ENCODE data around the gene CFP.
"Not testable (repeated sequence)": the region's sequence is repeated elsewhere in the genome, so short reads cannot be mapped to it uniquely, and the experiment has no call there.

Gene CFP

DNA sequence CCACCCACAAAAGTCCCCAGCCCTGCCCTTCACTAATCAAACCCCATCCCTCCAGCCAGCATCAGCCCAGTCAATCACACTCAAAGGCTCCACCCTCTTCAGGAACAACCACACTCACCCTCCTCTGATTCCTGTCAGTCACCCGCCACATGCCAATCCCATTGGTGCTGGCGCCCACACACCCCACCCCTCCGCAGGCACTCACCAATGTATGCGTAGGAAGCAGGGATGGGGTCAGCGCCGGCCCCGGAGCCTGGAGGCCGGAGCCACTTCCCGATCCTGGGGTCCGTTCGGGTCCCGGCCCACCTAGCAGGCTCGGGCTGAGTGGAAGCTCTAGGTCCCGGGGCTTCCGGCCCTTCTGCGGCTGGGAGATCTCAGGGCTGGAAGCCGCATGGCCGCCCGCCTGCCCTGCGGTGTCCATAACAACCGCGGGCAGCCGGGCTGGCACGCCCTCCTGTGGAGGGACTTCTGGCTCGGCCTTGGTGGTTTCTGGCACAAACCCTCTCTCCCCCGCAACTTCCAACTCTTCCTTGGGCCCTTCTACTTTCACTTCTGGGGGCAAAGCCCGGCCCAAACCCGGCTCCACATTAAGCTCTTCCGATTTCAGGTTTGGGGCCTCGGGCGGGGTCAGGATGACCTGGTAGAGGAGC, 7.9 kb upstream of the CFP start:
- DNase-seq: no peak

DNA sequence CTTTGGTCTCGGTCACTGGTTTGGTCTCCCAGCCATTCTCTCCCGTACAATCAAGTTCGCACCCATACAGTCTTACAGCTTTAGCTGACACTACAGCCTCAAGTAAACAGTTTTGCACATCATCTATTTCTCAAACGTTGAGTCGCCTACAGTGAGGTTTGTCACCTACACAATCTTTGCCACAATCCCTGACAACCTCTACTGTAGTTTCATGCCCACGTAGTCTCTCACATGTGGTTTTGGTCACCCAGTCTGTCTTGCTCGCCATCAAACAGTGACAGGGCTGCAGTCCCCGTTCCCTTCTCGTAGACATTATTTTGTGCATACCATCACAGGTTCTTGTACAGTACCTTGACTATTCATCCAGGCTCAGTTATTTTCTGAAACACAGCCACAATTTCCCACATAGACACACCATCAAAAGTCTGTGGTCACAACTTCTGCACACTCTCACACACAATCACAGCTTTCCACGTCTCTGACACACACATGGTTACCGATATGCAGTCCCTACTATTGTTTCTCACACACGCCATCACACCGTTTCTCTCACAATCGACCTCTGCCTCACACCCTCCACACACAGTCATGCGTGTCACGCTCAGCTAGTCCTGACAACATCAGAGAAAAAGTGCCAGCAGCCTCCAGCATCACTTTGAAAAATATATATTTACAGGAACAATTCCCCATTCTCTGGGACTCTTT, 5.3 kb upstream of the CFP start:
- no peak for DNase-seq

- DNase-seq: no peak
Measured at GRCh38 chrX:47633689-47634590, 4.2 kb upstream of the CFP start.

- no peak for DNase-seq
Measured at GRCh38 chrX:47632666-47633065, 2.9 kb upstream of the CFP start.

DNA sequence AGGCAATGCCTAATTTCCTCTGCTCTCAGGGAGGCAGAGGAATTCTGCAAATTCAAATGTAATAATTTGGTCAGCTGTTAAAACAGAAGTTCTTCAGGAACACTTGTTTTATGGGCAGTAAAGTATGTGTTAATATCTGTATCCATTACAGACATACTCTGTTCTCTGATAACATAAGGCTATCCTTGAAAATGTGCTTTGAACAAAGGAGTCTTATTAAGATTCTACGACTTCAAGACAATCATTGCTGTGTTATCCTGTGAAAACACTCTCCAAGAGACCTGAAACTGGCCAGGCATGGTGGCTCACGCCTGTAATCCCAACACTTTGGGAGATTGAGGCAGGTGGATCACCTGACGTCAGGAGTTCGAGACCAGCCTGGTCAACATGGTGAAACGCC, 1.9 kb upstream of the CFP start:
- DNase-seq: no peak

DNA sequence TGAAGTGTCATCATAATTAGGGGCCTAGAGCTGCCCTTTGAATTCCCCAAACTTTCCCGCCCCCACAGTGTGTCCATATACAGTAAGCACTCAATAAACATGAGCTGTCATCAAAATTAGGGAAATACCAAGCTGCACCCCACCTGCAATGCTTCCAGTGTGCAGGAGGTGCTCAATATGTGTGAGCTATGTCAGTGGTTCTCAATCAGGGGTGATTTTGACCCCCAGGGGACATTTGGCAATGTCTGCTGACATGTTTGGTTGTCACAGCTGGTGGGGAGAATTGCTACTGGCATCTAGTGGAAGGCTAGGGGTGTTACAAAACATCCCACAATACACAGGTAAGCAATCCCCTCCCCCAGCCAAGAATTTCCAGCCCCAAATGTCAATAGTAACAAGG, 748 bp downstream of the CFP start:
- DNase-seq: peak in 1 of 2 experiments; percentile 13

DNA sequence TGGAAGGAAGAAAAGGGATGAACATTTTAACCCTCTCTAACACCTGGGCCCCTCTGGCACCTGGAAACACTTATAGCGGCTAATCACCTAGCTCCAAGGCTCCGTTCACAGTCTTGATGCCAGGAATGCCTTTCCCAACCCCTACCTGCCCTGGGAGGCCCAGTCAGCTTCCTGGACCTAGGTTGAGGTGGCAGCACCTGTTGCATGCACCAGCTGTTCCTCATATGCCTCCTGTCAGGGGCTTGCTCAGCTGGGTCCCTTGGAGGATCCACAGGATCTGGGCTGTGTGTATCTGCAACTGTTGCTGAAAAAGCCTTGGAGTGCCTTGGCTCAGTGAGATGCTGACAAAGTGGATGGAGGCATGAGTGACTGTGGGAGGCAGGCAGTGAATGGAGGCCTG, 4.4 kb downstream of the CFP start:
- peak in 1 of 2 experiments; percentile 58 for DNase-seq

DNA sequence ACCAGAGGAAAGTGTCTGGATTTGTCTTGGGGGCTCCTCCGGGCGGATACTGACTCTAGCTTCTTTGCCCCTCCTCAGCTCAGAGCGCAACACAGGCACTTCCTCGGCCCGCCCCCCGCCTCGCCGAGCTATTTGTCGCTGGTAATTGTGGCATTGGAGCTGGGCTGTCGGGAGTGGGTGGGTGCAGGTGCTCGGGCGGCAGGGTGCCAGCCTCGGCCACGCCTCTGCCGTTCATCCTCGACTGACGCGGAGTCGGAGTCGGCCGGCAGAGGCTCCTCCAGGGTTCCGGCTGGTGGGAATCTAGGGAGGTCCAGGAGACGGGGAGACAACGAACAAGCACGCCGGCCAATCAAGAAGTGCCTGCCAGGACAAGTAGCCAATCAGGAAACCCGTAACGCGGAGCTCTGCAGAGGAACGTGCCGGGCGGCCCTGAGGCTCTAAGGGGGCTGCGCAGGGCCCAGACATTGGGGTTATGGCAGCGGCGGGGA, 6.1 kb downstream of the CFP start:
- peak; percentile 91 to 96 for DNase-seq

DNA sequence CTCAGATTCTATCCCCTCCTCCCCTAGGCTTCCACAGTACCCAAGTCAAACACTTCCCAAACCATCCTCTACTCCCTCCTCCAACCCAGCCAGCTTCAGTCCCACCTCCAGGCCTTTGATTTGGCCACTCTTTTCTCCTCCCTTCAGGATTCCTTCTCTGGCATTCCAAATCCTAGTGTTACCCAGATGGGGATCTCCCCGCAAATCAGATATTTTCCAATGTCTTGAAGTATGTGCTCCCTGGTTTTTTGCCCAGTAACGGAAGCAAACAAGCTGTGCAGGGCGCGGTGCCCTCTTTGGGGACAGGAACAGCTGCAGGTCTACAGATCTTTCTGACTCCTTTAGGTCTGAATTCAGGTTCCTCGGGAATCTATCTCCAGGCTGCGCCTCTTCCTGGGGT, 7.9 kb downstream of the CFP start:
- no peak for DNase-seq

GRCh38 chrX:47620303-47620685, 9.4 kb downstream of the CFP start:
- DNase-seq: no peak

GRCh38 chrX:47619486-47620302, 10.0 kb downstream of the CFP start, which contains the start of gene SYN1:
SYN1 (minus strand) TSS chrX:47619857; CDS start chrX:47619728, 129 bp downstream.
- peak; percentile 65 to 88 for DNase-seq

GRCh38 chrX:47618923-47619485, 10.7 kb downstream of the CFP start:
- DNase-seq: no peak

GRCh38 chrX:47614618-47615017, 15.1 kb downstream of the CFP start:
- DNase-seq: no peak

DNA sequence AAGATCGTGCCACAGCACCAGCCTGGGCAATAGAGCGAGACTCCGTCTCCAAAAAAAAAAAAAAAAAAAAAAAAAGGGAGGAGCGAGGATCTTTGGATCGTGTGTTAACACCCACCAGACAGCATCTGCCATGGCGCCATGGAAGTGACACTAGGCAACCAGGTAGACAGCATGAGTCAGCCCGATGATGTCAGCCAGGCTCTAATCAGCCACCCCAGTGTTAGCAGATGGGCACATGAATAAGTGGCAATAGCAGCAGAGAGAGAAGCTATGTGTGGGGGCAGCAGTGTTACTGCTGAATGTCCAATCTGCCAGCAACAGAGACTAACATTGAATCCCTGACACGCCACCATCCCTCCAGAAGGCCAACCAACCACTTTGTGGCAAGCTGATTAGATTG, 16.6 kb downstream of the CFP start:
- DNase-seq: peak; percentile 2 to 72

- DNase-seq: no peak
Measured at GRCh38 chrX:47612418-47612817, 17.3 kb downstream of the CFP start.

- DNase-seq: no peak
Measured at GRCh38 chrX:47611926-47612325, 17.8 kb downstream of the CFP start.

- DNase-seq: no peak
Measured at GRCh38 chrX:47611489-47611888, 18.2 kb downstream of the CFP start.

GRCh38 chrX:47610511-47610910, 19.2 kb downstream of the CFP start:
- DNase-seq: no peak

DNA sequence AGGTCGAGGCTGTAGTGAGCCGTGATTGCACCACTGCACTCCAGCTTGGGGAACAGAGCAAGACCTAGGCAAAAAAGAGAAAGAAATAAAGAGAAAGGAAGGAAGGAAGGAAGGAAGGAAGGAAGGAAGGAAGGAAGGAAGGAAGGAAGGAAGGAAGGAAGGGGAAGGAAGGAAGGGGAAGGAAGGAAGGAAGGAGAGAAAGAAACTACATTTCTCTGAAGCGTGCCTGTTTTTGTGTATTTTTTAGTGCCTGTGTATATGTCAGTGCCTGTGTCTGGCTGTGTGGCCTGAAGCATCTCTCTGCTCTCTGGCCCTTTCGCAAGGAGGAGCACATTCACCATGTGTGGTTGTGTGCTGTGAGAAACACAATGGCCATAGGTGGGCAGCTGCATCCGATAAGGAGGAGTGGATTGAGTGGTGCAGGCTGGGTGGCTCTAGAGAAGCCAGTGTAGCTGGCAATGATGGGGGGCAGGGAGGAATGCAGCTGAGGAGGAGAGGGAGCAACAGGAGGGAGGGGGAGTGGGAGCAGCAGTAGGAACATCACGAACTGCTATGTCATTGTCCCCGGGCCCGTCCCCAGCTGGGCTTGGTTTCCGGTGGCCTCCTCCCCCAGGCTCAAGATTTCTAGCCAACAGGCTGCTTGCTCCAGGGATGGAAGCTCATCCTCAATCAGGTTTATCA, 21.5 kb downstream of the CFP start:
- no peak for DNase-seq

- no peak for DNase-seq
Measured at GRCh38 chrX:47607091-47607490, 22.6 kb downstream of the CFP start.

DNA sequence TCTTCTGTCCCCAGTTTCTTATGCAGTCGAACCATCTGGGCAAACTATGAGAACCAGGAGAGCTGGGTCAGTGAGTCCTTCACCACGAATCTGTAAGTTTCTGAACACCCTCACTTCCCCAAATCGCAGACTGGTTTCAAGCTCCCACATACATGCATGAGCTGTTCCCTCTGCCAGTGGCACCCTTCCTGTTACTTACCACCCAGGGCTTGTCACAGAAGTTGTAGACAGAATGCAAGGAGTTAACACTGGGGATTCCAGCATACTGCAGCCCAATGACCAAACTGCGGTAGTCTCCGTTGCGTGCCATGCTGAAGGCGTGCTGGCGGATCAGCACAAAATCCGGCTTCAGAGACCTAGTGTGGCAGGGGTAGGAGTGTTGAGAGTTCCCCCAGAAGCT, 24.7 kb downstream of the CFP start:
- DNase-seq: no peak

DNA sequence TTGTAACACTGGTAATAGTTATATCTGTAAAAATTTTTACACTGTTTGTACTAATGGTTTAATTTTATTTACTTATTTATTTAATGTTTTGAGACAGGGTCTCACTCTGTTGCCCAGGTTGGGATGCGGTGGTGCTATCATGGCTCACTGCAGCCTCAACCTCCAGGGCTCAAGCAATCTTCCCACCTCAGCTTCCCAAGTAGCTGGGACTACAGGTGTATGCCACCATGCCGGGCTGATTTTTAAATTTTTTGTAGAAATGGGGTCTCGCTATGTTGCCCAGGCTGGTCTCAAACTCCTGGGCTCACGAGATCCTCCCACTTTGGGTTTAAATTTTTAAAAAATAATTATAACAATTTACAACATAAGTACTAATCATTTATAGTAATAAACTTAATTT, 26.6 kb downstream of the CFP start:
- DNase-seq: not testable (repeated sequence)
